Measurements from ENCODE around the gene GPD1L. TPM values are rescaled to one million over a fixed set of nuclear protein-coding genes. Genes with fewer than 3 reads are reported as not detected.
"Not testable (repeated sequence)": the region's sequence is repeated elsewhere in the genome, so short reads cannot be mapped to it uniquely, and the experiment has no call there.

GPD1L gene
- total and polyA plus RNA-seq, 2 of the 4 experiments (the other 2 are of a cell fraction), result 3.9 to 7.9 TPM

- H4K20me1 ChIP-seq (ENCODE audit: insufficient read depth, low read length), result no peaks in the 10 kb centered on the region
- H2AFZ ChIP-seq (replicated peaks; ENCODE audit: low read length, poor library complexity), result no peak overlapping the region
- no peaks in the 10 kb centered on the region for H3K36me3 ChIP-seq (ENCODE audit: control insufficient read depth, insufficient read depth, low read length)
- H3K23ac ChIP-seq (ENCODE audit: low read depth, low read length), result no peak overlapping the region
- H2BK5ac ChIP-seq (ENCODE audit: low read depth, low read length, poor library complexity, severe bottlenecking), result no peak overlapping the region
- no TSS peak for BruUV-seq (replicated peaks)
- no peak overlapping the region for H2AK5ac ChIP-seq (ENCODE audit: low read depth, low read length)
- in situ Hi-C loops (cut with MboI; ENCODE audit: low sequenced_read_pairs) (no loop called here), intact Hi-C loops (cut with micrococcal nuclease) (no loop called here), dilution Hi-C loops (cut with HindIII; ENCODE audit: low sequenced_read_pairs, unreplicated experiment) (no loop called here)
- H3K4me1 ChIP-seq (ENCODE audit: control insufficient read depth, insufficient read depth, low read length), result no peaks in the 10 kb centered on the region
- H4K5ac ChIP-seq (ENCODE audit: low read depth, low read length), result no peak overlapping the region
- H3K9ac ChIP-seq (ENCODE audit: low read depth, low read length), result no peak overlapping the region
- H3K18ac ChIP-seq (ENCODE audit: low read depth, low read length), result no peak overlapping the region
- TF ChIP-seq, protein P1, sequence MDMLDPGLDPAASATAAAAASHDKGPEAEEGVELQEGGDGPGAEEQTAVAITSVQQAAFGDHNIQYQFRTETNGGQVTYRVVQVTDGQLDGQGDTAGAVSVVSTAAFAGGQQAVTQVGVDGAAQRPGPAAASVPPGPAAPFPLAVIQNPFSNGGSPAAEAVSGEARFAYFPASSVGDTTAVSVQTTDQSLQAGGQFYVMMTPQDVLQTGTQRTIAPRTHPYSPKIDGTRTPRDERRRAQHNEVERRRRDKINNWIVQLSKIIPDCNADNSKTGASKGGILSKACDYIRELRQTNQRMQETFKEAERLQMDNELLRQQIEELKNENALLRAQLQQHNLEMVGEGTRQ (IDR thresholded peaks at IDR 0.05; ENCODE audit: low read depth, low read length), result no peak
- no peak overlapping the region for H3K4ac ChIP-seq (ENCODE audit: low read depth, low read length)
- H2BK120ac ChIP-seq (ENCODE audit: low read depth, low read length), result no peak overlapping the region
- no peak overlapping the region for H3K4me3 ChIP-seq (ENCODE audit: insufficient read depth, low read depth, low read length)
- H2AK9ac ChIP-seq (replicated peaks; ENCODE audit: low read depth, low read length, poor library complexity), result no peak overlapping the region
- no peaks in the 10 kb centered on the region for H3K9me3 ChIP-seq (ENCODE audit: control insufficient read depth, insufficient read depth, low read length)
- H2BK15ac ChIP-seq (ENCODE audit: low read depth, low read length), result no peak overlapping the region
- no peak overlapping the region for H3K27ac ChIP-seq (ENCODE audit: insufficient read depth, low read length)
- H3K4me2 ChIP-seq (ENCODE audit: low read depth, low read length), result no peak overlapping the region
- no peaks in the 10 kb centered on the region; the same call in none of the 2 replicates for H3K27me3 ChIP-seq (ENCODE audit: control insufficient read depth, insufficient read depth, low read length)
- no peak overlapping the region for H3K14ac ChIP-seq (replicated peaks; ENCODE audit: low read depth, low read length)
- H3K56ac ChIP-seq (ENCODE audit: extremely low read depth, insufficient read depth, low read length), result no peak overlapping the region
- no CpG with 5 or more reads among the region's 2 CpGs for WGBS, 2 experiments (ENCODE audit: extremely low coverage in 2 of 2, insufficient read length in 1 of 2)
- CTCF ChIA-PET, result no interaction called here
- no peaks in the 10 kb centered on the region for H3K9me1 ChIP-seq (ENCODE audit: insufficient read depth, low read length)
- H2BK20ac ChIP-seq (ENCODE audit: low read depth, low read length), result no peak overlapping the region
- DNase-seq (no peak), ATAC-seq (ENCODE audit: low read depth) (no peak)
- H4K91ac ChIP-seq (ENCODE audit: insufficient read depth, low read depth, low read length), result no peak overlapping the region
- POLR2A ChIA-PET (ENCODE audit: unreplicated experiment), result no interaction called here
- H4K8ac ChIP-seq (ENCODE audit: low read depth in 2 of 2, low read length in 2 of 2), result no peak overlapping the region
- no peaks in the 10 kb centered on the region for H3K79me1 ChIP-seq (ENCODE audit: low read depth in 1 of 2, low read length in 2 of 2)
These were observed 39.7 kb upstream of the GPD1L start for GRCh38 chr3:32066686-32067085.

DNA sequence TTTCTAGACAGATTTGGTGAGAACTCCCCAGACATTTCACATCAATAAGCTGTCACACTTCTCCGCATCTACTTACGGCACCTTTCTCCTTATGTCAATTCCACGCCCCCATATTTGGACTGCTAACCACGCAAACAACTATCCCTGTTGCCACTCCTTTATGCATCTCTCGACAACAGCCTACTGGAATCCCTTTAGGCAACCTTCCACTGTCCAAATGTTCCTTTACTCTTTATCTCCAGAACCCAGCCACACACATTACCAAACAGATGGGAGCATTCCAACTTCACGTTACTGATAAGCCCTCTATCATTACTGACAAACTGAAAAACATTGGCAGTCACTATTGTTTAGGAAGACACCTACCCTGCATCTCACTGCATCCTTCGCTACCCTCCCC lies 32.2 kb upstream of the GPD1L start:
- H2AK9ac ChIP-seq (replicated peaks; ENCODE audit: low read depth, low read length, poor library complexity); H4K91ac ChIP-seq (ENCODE audit: insufficient read depth, low read depth, low read length); POLR2A ChIA-PET (ENCODE audit: unreplicated experiment); H2BK120ac ChIP-seq (ENCODE audit: low read depth, low read length); in situ Hi-C loops (cut with MboI; ENCODE audit: low sequenced_read_pairs); H4K8ac ChIP-seq (ENCODE audit: low read depth in 2 of 2, low read length in 2 of 2); H3K36me3 ChIP-seq (ENCODE audit: control insufficient read depth, insufficient read depth, low read length); H2BK15ac ChIP-seq (ENCODE audit: low read depth, low read length); H2AFZ ChIP-seq (replicated peaks; ENCODE audit: low read length, poor library complexity); H3K9me3 ChIP-seq (ENCODE audit: control insufficient read depth, insufficient read depth, low read length); H3K4me3 ChIP-seq (ENCODE audit: insufficient read depth, low read depth, low read length); H2BK20ac ChIP-seq (ENCODE audit: low read depth, low read length); H2AK5ac ChIP-seq (ENCODE audit: low read depth, low read length); H3K79me1 ChIP-seq (ENCODE audit: low read depth in 1 of 2, low read length in 2 of 2); H3K4me2 ChIP-seq (ENCODE audit: low read depth, low read length); dilution Hi-C loops (cut with HindIII; ENCODE audit: low sequenced_read_pairs, unreplicated experiment); H3K9me1 ChIP-seq (ENCODE audit: insufficient read depth, low read length); H3K4me1 ChIP-seq (ENCODE audit: control insufficient read depth, insufficient read depth, low read length); H3K56ac ChIP-seq (ENCODE audit: extremely low read depth, insufficient read depth, low read length); intact Hi-C loops (cut with micrococcal nuclease); H4K5ac ChIP-seq (ENCODE audit: low read depth, low read length); H3K9ac ChIP-seq (ENCODE audit: low read depth, low read length); H3K27ac ChIP-seq (ENCODE audit: insufficient read depth, low read length); BruUV-seq (replicated peaks); H3K23ac ChIP-seq (ENCODE audit: low read depth, low read length); H3K14ac ChIP-seq (replicated peaks; ENCODE audit: low read depth, low read length); DNase-seq; H3K27me3 ChIP-seq (ENCODE audit: control insufficient read depth, insufficient read depth, low read length); H4K20me1 ChIP-seq (ENCODE audit: insufficient read depth, low read length); ATAC-seq (ENCODE audit: low read depth); CTCF ChIA-PET; H2BK5ac ChIP-seq (ENCODE audit: low read depth, low read length, poor library complexity, severe bottlenecking); H3K18ac ChIP-seq (ENCODE audit: low read depth, low read length); H3K4ac ChIP-seq (ENCODE audit: low read depth, low read length): not testable (repeated sequence)
- no CpG with 5 or more reads among the region's 7 CpGs for WGBS, 2 experiments (ENCODE audit: extremely low coverage in 2 of 2, insufficient read length in 1 of 2)
